ENCODE results near the gene MUC2.
"Not testable (repeated sequence)": the region's sequence is repeated elsewhere in the genome, so short reads cannot be mapped to it uniquely, and the experiment has no call there.

The MUC2 gene

DNA sequence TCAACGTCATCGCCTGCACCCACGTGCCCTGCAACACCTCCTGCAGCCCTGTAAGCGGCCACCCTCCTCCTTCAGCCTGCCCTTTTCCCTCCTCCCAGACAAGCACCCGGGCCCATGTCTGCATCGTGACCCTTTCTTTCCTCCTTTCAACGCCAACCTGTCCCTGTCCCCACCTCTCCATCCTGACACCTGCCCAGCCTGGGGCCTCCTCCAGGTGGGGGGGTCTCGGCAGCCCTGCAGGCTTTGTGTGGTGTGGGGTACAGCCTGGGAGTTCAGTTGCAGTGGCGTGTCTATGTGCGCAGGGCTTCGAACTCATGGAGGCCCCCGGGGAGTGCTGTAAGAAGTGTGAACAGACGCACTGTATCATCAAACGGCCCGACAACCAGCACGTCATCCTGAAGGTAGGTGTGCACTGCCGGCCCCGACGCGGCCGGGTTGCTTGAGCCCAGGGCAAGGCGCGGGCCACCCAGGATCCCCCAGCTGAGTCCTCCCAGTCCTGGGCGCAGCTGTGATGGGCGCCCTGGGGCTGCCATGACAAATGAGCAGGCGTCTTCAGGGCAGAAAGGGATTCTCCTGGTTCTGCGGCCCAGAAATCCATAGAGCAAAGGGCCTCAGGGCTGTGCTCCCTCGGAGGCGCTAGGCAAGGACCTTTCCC is 33.7 kb downstream of the MUC2 start:
- DNase-seq: no peak

DNA sequence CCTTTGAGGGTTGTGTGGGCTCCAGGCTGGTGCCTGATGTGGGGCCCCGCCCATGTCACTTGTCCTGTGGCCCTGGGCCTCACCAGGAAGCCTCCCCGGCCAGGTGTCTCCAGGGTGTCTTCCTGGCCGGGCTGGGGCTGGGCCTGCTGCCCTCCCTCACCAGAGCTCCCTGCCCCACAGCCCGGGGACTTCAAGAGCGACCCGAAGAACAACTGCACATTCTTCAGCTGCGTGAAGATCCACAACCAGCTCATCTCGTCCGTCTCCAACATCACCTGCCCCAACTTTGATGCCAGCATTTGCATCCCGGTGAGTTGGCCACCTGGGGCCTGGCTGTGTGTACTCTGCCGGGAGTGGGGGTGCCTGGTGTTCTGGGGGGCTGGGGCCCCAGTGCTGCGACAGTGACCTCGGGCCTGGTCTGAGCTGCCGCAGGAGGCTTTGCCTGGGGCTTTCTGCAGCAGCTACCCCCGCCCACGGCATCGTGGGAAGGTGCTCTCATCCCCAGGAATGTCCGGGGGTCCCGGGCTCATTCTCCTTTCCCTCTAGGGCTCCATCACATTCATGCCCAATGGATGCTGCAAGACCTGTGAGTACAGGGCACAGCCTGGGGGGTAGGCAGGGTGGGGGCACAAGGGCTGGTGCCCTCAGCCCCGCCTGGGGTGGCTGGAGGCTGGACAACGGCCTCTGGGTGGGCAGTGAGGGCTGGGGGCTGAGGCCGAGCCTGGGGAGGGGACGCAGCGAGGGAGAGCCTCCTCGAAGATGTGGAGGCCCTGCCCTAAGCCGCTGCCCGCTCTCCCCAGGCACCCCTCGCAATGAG is 34.6 kb downstream of the MUC2 start:
- no peak for DNase-seq

GRCh38 chr11:1109918-1110705 is 35.4 kb downstream of the MUC2 start:
- DNase-seq: no peak

GRCh38 chr11:1111545-1112212 is 37.0 kb downstream of the MUC2 start:
- DNase-seq: no peak

- DNase-seq: no peak
Observed at GRCh38 chr11:1112351-1113191, 37.9 kb downstream of the MUC2 start.

DNA sequence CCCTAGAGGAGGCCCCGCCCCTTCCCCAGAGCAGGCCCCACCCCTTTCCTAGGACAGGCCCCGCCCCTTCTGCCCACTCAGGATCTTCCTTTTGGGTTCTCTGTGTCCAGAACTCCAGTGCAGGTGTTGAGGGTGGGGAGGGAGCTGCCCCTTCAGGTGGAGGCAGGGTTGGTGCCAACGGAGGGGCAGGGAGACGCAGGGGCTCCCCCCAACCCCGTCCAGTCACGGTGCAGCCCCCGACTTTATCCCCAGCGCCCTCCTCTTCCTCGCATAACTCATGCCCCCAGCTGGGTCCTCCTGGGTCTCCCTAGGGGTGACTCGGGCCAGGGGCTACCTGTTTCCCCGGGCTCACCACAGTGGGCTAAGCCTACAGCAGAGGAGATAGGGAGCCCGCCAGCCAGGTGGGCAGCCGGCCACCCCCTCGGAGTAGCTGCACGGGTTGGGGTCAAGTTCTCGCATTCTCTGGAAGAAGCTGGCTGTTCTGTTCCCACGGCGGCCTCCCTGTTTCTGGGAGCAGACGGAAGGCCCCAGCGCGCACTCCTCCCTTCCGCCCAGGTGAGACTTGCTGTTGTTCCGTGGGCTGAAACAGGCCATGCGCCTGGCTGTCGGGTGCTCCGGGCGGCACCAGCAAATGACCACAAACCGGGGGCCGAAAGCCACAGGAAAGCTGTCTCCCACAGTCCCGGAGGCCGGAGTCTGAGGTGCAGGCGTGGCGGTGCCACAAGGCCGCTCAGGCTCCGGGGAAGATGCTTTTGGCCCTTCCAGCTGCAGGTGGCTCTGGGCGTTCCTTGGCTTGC is 38.9 kb downstream of the MUC2 start:
- no peak for DNase-seq

DNA sequence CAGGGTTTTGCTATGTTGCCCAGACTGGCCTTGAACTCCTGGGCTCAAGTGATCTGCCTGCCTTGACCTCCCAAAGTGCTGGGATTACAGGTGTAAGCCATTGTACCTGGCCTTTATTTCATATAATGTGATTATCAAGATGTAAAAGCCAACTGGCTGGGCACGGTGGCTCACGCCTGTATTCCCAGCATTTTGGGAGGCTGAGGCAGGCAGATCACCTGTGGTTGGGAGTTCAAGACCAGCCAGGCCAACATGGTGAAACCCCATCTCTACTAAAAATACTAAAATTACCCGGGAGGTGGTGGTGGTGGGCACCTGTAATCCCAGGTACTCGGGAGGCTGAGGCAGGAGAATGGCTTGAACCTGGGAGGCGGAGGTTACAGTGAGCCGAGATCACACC is 40.6 kb downstream of the MUC2 start:
- DNase-seq: not testable (repeated sequence)

- no peak for DNase-seq
Observed at GRCh38 chr11:1116104-1116503, 41.4 kb downstream of the MUC2 start.

DNA sequence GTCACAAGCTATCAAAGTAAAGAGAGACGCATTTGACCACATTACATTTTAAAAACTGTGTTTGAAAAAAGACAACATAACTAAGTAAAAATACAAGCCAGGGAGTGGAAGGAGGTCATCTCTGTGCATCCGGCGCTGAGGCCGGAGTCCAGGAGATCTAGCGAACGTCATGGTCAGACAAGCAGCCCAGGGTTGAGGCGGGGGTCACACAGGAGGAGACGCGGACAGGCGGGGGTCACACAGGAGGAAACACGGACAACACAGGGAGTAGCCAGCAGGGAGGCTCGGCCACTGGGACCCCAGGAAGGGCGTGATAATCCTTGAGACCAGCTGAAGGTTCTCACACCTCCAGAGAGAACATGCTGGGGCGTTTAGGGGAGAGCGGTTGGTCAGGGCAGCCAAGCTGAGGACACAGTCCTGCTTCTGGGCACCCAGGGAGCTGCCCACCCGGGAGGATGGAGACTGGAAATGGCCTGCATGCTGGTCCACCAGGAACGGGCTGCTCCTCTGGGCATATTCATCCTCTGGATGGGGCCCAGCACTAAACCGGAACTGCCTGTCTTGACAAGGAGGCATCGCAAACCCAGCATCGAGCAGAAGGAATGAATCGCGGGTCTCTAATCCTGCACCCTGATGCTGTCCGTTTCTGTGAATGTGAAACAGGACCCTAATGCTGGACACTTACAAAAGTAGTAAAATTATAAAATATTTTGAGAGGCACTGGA is 42.2 kb downstream of the MUC2 start:
- DNase-seq: no peak

DNA sequence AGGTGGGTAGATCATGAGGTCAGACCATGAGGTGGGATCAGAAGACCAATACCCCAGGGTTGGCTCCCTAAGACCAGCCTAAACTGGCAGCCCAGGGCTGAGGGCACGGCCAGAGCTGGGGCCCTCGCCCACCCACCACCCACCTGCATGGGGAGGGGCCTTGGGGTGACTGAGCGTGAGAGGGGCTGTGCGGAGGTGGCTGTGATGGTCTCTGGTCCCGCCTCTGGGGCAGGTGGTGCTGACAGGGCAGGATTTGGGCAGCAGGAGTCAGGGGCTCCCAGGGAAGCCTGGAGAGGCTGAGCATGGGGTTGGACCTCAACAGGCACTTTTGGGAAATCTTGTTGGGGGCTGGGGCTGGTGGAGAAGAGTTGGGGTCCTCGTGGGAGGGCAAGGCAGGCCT is 43.3 kb downstream of the MUC2 start:
- DNase-seq: no peak

DNA sequence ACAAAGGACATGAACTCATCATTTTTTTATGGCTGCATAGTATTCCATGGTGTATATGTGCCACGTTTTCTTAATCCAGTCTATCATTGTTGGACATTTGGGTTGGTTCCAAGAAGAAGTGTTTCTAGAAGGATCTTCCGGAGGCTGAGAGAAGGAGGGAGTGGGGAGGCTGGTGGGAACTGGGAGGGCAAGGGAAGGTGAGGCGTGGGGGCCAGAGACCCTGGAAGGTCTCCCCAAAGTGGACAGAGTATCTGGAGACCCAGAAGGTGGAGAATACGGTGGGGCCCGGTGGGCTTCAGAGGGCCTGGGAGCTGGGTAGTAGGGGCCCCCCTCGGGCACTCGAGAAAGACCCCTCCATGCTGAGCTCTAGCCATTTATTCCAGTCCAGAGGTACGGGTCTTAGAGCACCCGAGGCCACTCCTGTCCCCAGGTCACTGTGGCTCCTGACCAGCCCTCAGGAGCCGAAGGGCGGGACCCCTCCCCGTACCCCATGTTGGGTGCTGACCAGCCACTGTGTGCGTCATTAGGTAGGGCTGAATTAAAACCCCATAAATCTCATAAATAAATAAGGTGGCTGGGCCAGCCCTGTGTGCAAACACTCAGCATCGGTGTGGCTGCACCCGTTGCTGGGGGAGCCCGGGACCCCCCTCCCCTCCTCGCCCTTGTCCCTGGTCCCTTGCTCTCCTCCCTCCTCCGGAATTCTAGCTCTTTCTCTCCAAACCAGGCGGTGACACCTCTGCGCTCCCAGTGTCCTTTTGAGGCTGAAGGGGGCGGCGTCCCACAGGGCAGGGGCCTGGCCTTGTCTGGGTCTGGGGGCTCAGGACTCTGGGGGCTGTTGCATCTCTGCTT is 44.3 kb downstream of the MUC2 start:
- DNase-seq: no peak

- no peak for DNase-seq
Observed at GRCh38 chr11:1119604-1120146, 45.0 kb downstream of the MUC2 start.

DNA sequence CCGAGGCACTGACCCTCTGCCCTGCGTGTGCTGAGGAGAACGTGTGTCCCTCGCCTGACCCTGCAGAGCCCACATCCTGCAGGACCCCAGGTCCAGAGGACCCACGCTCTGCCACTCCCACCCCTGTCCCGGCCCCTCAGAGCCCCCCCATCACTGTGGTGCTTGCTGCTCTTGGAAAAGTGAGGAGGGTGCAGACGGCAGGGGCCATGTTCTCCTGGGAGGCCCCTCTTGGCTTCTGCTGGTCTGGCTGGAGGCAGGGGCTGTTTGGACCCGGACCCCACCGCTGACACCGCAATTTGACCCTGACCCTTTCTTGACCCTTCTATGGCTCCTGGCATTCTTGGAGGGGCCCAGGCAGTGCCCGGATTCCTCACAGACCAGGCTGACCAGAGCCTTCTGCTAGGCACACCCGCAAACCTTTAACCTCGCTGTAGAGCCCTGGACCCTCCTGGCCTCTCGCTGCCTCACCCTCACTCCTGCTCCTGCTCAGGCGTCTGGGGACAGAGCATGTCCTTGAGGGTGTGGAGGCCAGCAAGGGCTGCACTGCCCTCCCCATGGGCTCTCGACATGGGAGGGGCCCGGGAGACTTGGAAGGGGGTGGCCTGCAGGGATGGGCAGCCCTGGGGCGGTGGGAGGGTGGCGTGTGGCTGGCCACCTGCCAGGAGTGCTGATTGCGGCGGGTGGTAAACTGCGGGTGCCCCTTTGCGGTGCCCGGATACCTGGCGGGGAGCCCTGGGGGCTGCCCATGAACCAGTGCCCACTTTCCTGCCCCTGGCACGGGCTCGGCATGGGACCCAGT is 46.1 kb downstream of the MUC2 start:
- no peak for DNase-seq

GRCh38 chr11:1121331-1121812 is 46.7 kb downstream of the MUC2 start:
- DNase-seq: no peak

- DNase-seq: no peak
Observed at GRCh38 chr11:1121813-1122663, 47.4 kb downstream of the MUC2 start.

GRCh38 chr11:1122664-1123002 is 48.0 kb downstream of the MUC2 start:
- DNase-seq: no peak

DNA sequence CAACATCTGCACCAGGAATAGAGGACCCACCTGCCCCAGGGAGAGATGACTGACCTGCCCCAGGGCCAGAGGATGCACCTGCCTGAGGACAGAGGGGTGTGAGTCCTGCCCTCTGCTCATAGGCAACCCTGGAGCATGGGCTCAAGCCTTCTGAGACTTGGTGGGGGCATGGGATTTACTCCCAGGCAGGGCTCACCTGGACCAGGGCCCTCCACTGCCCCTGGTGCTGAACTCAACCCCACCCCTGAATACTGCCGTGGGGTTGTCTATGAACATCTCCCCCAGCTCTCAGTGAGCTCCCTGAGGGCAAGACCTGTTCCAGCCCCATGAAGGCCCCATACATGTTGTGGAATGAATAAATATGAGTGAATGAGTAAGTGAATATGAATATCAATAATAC is 49.3 kb downstream of the MUC2 start:
- DNase-seq: no peak

Data from MV-4-11 (cell line).